ENCODE results near the gene DHX38. TPM values are rescaled to one million over a fixed set of nuclear protein-coding genes. Genes with fewer than 3 reads are reported as not detected.

Gene DHX38
- total RNA-seq: 32.5 and 37.7 TPM in 2 replicates

GRCh38 chr16:72093448-72094265, at the start of gene DHX38, which contains the start of gene TXNL4B:
TSS of gene DHX38 (plus strand) at chr16:72093847. CDS start at chr16:72096158, 2,311 bp downstream.
TSS of gene TXNL4B (minus strand) at chr16:72093620. CDS start at chr16:72090749, 2,871 bp downstream.

GRCh38 chr16:72054254-72054847, 39.3 kb upstream of the DHX38 start, which contains the start of gene HP:
TSS of gene HP (plus strand) at chr16:72054505. CDS start at chr16:72054653, 148 bp downstream.

Other genes with a start within 250 kb of the DHX38 start
- gene ATXN1L, start 247.9 kb upstream of the DHX38 start, total RNA-seq: 7.5 and 9.6 TPM in 2 replicates
- 1.0 and 1.9 TPM in 2 replicates for gene ZNF821, start 209.7 kb upstream of the DHX38 start, total RNA-seq
- 112 and 116 TPM in 2 replicates for gene IST1, start 198.3 kb upstream of the DHX38 start, total RNA-seq
- gene PKD1L3, start 93.4 kb upstream of the DHX38 start, total RNA-seq: not detected in 2 replicates
- 4.2 and 6.6 TPM in 2 replicates for gene DHODH, start 85.1 kb upstream of the DHX38 start, total RNA-seq
- not detected in 2 replicates for gene HP, start 39.3 kb upstream of the DHX38 start, total RNA-seq
- gene HPR, start 30.6 kb upstream of the DHX38 start, total RNA-seq: not detected in 2 replicates
- 7.8 and 9.1 TPM in 2 replicates for gene TXNL4B, start 227 bp upstream of the DHX38 start, total RNA-seq
- gene PMFBP1, start 78.3 kb downstream of the DHX38 start, total RNA-seq: 0.19 and 0.31 TPM in 2 replicates

All from hair follicular keratinocyte (primary cell).